Mesenchymal stem cell (in vitro differentiated cells and primary cell): ENCODE data around the gene FTCD.

Experiments used
- DNase-seq: peaks from one replicate; pipeline ENCODE4 v3.0.0-alpha.2; 2013
- H2AFZ ChIP-seq: one replicate; pipeline ENCODE4 v1.6.1; 2013; ENCODE audit warnings: low read depth, mild to moderate bottlenecking, control low read depth, inconsistent platforms, low read length, moderate library complexity
- H2AK5ac ChIP-seq: 2 replicates; pipeline ENCODE4 v1.6.1; 2013; ENCODE audit warnings: low read length, moderate library complexity, mild to moderate bottlenecking, inconsistent platforms; ENCODE audit not compliant: severe bottlenecking
- H2BK120ac ChIP-seq: one replicate; pipeline ENCODE4 v1.6.1; 2013; ENCODE audit warnings: low read depth, mild to moderate bottlenecking, inconsistent platforms, low read length, moderate library complexity
- H2BK12ac ChIP-seq, 2 experiments: one replicate each; pipeline ENCODE4 v1.6.1; 2013; ENCODE audit warnings: inconsistent platforms in 2 of 2, low read length in 2 of 2, mild to moderate bottlenecking in 2 of 2, moderate library complexity in 2 of 2, control low read depth in 1 of 2
- H2BK15ac ChIP-seq: one replicate; pipeline ENCODE4 v1.6.1; 2013; ENCODE audit warnings: mild to moderate bottlenecking, low read depth, inconsistent platforms; ENCODE audit not compliant: poor library complexity, severe bottlenecking
- H2BK5ac ChIP-seq: 2 replicates; pipeline ENCODE4 v1.6.1; 2013; ENCODE audit warnings: low read depth, mild to moderate bottlenecking, low read length, control low read depth, inconsistent platforms; ENCODE audit not compliant: poor library complexity, severe bottlenecking
- H3K14ac ChIP-seq, 2 experiments: one replicate each; pipeline ENCODE4 v1.6.1; 2013; ENCODE audit warnings: inconsistent platforms in 2 of 2, low read length in 2 of 2, control low read depth in 1 of 2, mild to moderate bottlenecking in 1 of 2, moderate library complexity in 1 of 2
- H3K18ac ChIP-seq, 2 experiments: one replicate each; pipeline ENCODE4 v1.6.1; 2013; ENCODE audit warnings: inconsistent platforms in 2 of 2, low read length in 2 of 2, control low read depth in 1 of 2, low read depth in 1 of 2, mild to moderate bottlenecking in 1 of 2
- H3K23ac ChIP-seq, 2 experiments: one replicate each; pipeline ENCODE4 v1.6.1; 2013; ENCODE audit warnings: inconsistent platforms in 2 of 2, low read length in 2 of 2, mild to moderate bottlenecking in 2 of 2, moderate library complexity in 2 of 2, control low read depth in 1 of 2
- H3K27ac ChIP-seq: 2 replicates; pipeline ENCODE4 v1.5.1; 2013; ENCODE audit warnings: mild to moderate bottlenecking, moderate library complexity, low read length, control low read depth, inconsistent platforms; ENCODE audit not compliant: poor library complexity, severe bottlenecking
- H3K27me3 ChIP-seq, 2 experiments: 2 replicates each; pipeline versions ENCODE4 v1.6.1 to v1.7.0; 2013; ENCODE audit warnings: low read length in 2 of 2, mild to moderate bottlenecking in 2 of 2, moderate library complexity in 2 of 2, control low read depth in 1 of 2, inconsistent platforms in 1 of 2; ENCODE audit not compliant: control insufficient read depth in 1 of 2, insufficient read depth in 1 of 2
- H3K36me3 ChIP-seq, 2 experiments: 2 replicates each; pipeline versions ENCODE4 v1.6.1 to v1.7.0; 2013; ENCODE audit warnings: low read length in 2 of 2, control low read depth in 1 of 2, inconsistent platforms in 1 of 2, low read depth in 1 of 2, mild to moderate bottlenecking in 1 of 2; ENCODE audit not compliant: insufficient read depth in 2 of 2, control insufficient read depth in 1 of 2
- H3K4ac ChIP-seq, 2 experiments: one replicate each; pipeline ENCODE4 v1.6.1; 2013; ENCODE audit warnings: inconsistent platforms in 2 of 2, low read length in 2 of 2, mild to moderate bottlenecking in 2 of 2, moderate library complexity in 2 of 2, control low read depth in 1 of 2, low read depth in 1 of 2
- H3K4me1 ChIP-seq: 2 replicates; pipeline ENCODE4 v1.6.1; 2013; ENCODE audit warnings: low read depth, low read length, control low read depth; ENCODE audit not compliant: control insufficient read depth, insufficient read depth
- H3K4me2 ChIP-seq: 2 replicates; pipeline ENCODE4 v1.6.1; 2013; ENCODE audit warnings: low read length, mild to moderate bottlenecking, inconsistent platforms; ENCODE audit not compliant: poor library complexity, severe bottlenecking
- H3K4me3 ChIP-seq, 2 experiments: 2 replicates each; pipeline versions ENCODE4 v1.5.1 to v1.7.0; 2013; ENCODE audit warnings: low read length in 2 of 2, mild to moderate bottlenecking in 2 of 2, control low read depth in 1 of 2, low read depth in 1 of 2; ENCODE audit not compliant: insufficient read depth in 1 of 2
- H3K79me1 ChIP-seq: replicated peaks from 2 replicates; pipeline ENCODE4 v1.6.1; 2013; ENCODE audit warnings: mild to moderate bottlenecking, control low read depth, low read length, inconsistent platforms; ENCODE audit not compliant: poor library complexity, severe bottlenecking
- H3K9ac ChIP-seq: 2 replicates; pipeline ENCODE4 v1.7.0; 2013; ENCODE audit warnings: mild to moderate bottlenecking, low read length, moderate library complexity
- H3K9me3 ChIP-seq: 2 replicates; pipeline ENCODE4 v1.7.0; 2013; ENCODE audit warnings: mild to moderate bottlenecking, low read length; ENCODE audit not compliant: control insufficient read depth
- H4K8ac ChIP-seq: one replicate; pipeline ENCODE4 v1.6.1; 2013; ENCODE audit warnings: inconsistent platforms, mild to moderate bottlenecking, low read length, moderate library complexity
- H4K91ac ChIP-seq: one replicate; pipeline ENCODE4 v1.6.1; 2013; ENCODE audit warnings: mild to moderate bottlenecking, low read length, inconsistent platforms
- WGBS: methylation state at CpG from one replicate; pipeline ENCODE4 v1.1.7; 2013; ENCODE audit warnings: mixed read lengths; 5-methylcytosine and 5-hydroxymethylcytosine counted together

The FTCD gene

GRCh38 chr21:46160657-46160906, 5.2 kb upstream of the FTCD start:
- 98% methylated on average over 20 of the region's 22 CpGs for WGBS
- Histone ChIP-seq H3K23ac (no peak overlapping the region), H3K4ac (no peak overlapping the region), H2AK5ac (no peak overlapping the region), H3K36me3 (peaks cover 6 to 42% of the 10 kb centered on the region in 2 experiments), H3K14ac (no peak overlapping the region), H2AFZ (no peak overlapping the region), H3K4me3 (no peak overlapping the region), H3K79me1 (peaks cover 2% of the 10 kb centered on the region), H3K18ac (no peak overlapping the region), H2BK5ac (no peak overlapping the region), H3K27ac (no peak overlapping the region), H3K9me3 (no peaks in the 10 kb centered on the region), H3K27me3 (no peaks in the 10 kb centered on the region), H3K9ac (no peak overlapping the region), H4K91ac (no peak overlapping the region), H2BK15ac (no peak overlapping the region), H3K4me1 (peaks cover 6% of the 10 kb centered on the region), H2BK12ac (no peak overlapping the region), H3K4me2 (no peak overlapping the region), H2BK120ac (no peak overlapping the region), H4K8ac (no peak overlapping the region)
- DNase-seq: no peak

GRCh38 chr21:46159841-46160656, 4.7 kb upstream of the FTCD start:
- 98% methylated on average over 27 of the region's 32 CpGs for whole genome bisulfite sequencing

GRCh38 chr21:46159390-46159789, 4.0 kb upstream of the FTCD start:
- Histone ChIP-seq H2BK12ac (no peak overlapping the region), H3K27ac (no peak overlapping the region), H3K9ac (no peak overlapping the region), H3K9me3 (no peaks in the 10 kb centered on the region), H3K79me1 (peaks cover 2% of the 10 kb centered on the region), H3K4me1 (peaks cover 12% of the 10 kb centered on the region), H3K4ac (no peak overlapping the region), H2AFZ (no peak overlapping the region), H4K8ac (no peak overlapping the region), H2BK15ac (no peak overlapping the region), H3K18ac (no peak overlapping the region), H2AK5ac (no peak overlapping the region), H4K91ac (no peak overlapping the region), H2BK120ac (no peak overlapping the region), H3K4me3 (no peak overlapping the region), H3K23ac (no peak overlapping the region), H3K27me3 (no peaks in the 10 kb centered on the region), H3K14ac (no peak overlapping the region), H2BK5ac (no peak overlapping the region), H3K36me3 (peaks cover 6 to 42% of the 10 kb centered on the region in 2 experiments), H3K4me2 (no peak overlapping the region)
- WGBS: 97% methylated on average over 12 of the region's 12 CpGs
- no peak for DNase-seq

More at GRCh38 chr21:46159841-46160656, 4.7 kb upstream of the FTCD start:
- Histone ChIP-seq H3K4me1 (peaks cover 11% of the 10 kb centered on the region), H2AK5ac (no peak overlapping the region), H3K27me3 (no peaks in the 10 kb centered on the region), H4K91ac (no peak overlapping the region), H3K27ac (no peak overlapping the region), H3K14ac (no peak overlapping the region), H3K4me3 (peak overlapping the region in 1 of 2 experiments; percentile 35), H3K18ac (no peak overlapping the region), H3K4me2 (no peak overlapping the region), H3K9me3 (no peaks in the 10 kb centered on the region), H3K9ac (no peak overlapping the region), H2BK15ac (no peak overlapping the region), H3K36me3 (peaks cover 6 to 42% of the 10 kb centered on the region in 2 experiments), H2BK120ac (no peak overlapping the region), H3K23ac (no peak overlapping the region), H2BK5ac (no peak overlapping the region), H4K8ac (no peak overlapping the region), H3K79me1 (peaks cover 2% of the 10 kb centered on the region), H2AFZ (no peak overlapping the region), H3K4ac (no peak overlapping the region), H2BK12ac (no peak overlapping the region)
- DNase-seq: no peak

GRCh38 chr21:46158666-46159300, 3.4 kb upstream of the FTCD start:
- H3K23ac ChIP-seq: no peak overlapping the region
- H3K4me2 ChIP-seq: no peak overlapping the region
- no peak overlapping the region for H4K8ac ChIP-seq
- no peak overlapping the region for H3K9ac ChIP-seq
- no peaks in the 10 kb centered on the region for H3K27me3 ChIP-seq
- no peak overlapping the region for H2AK5ac ChIP-seq
- no peak overlapping the region for H3K4ac ChIP-seq
- H3K27ac ChIP-seq: no peak overlapping the region
- H3K79me1 ChIP-seq: peaks cover 2% of the 10 kb centered on the region
- H3K4me3 ChIP-seq: no peak overlapping the region
- H3K9me3 ChIP-seq: no peaks in the 10 kb centered on the region
- no peak overlapping the region for H2BK120ac ChIP-seq
- no peak overlapping the region for H2BK12ac ChIP-seq
- H4K91ac ChIP-seq: no peak overlapping the region
- H3K4me1 ChIP-seq: peaks cover 12% of the 10 kb centered on the region
- H2AFZ ChIP-seq: no peak overlapping the region
- H2BK15ac ChIP-seq: no peak overlapping the region
- H3K14ac ChIP-seq: no peak overlapping the region
- H3K18ac ChIP-seq: no peak overlapping the region
- DNase-seq: no peak
- 96% methylated on average over 8 of the region's 10 CpGs for WGBS
- H2BK5ac ChIP-seq: no peak overlapping the region
- H3K36me3 ChIP-seq: peaks cover 4 to 42% of the 10 kb centered on the region in 2 experiments
